Measurements from ENCODE around the gene GTF3C5. TPM values are rescaled to one million over a fixed set of nuclear protein-coding genes. Genes with fewer than 3 reads are reported as not detected.

GTF3C5 gene
- polyA plus RNA-seq, 1 experiment: 47.7 TPM

- ChIA-PET CTCF (interaction anchor here (0.6 to 25.9 kb wide), 17 partner anchors 10 to 158 kb away, joined by 3 to 505 read pairs (median 4); partner anchors contain the start of gene TSC1), POLR2A (no interaction called here)
- Histone ChIP-seq H3K27me3 (ENCODE audit: control insufficient read depth, insufficient read depth, low read length) (no peaks in the 10 kb centered on the region), H3K36me3 (ENCODE audit: control insufficient read depth, insufficient read depth, low read length) (peaks cover 50% of the 10 kb centered on the region), H3K4me3 (ENCODE audit: low read depth, low read length) (no peak overlapping the region)
- no peak for TF ChIP-seq CTCF (IDR thresholded peaks at IDR 0.05; ENCODE audit: insufficient read depth, low read depth, low read length)
- no peak for DNase-seq (ENCODE audit: low read depth)
Measured at GRCh38 chr9:133102190-133103021, 71.6 kb downstream of the GTF3C5 start.

- POLR2A ChIA-PET: no interaction called here
- no peak for DNase-seq (ENCODE audit: low read depth)
- peak; percentile 95 for TF ChIP-seq CTCF (IDR thresholded peaks at IDR 0.05; ENCODE audit: insufficient read depth, low read depth, low read length)
Measured at GRCh38 chr9:133103183-133103986, 72.6 kb downstream of the GTF3C5 start.

GRCh38 chr9:133103987-133104505 lies 73.2 kb downstream of the GTF3C5 start:
- Histone ChIP-seq H3K36me3 (ENCODE audit: control insufficient read depth, insufficient read depth, low read length) (peaks cover 49% of the 10 kb centered on the region), H3K4me3 (ENCODE audit: low read depth, low read length) (no peak overlapping the region), H3K27me3 (ENCODE audit: control insufficient read depth, insufficient read depth, low read length) (no peaks in the 10 kb centered on the region)
- CTCF ChIA-PET: interaction anchor here (0.9 to 25.9 kb wide), 11 partner anchors 11 to 270 kb away, joined by 3 to 505 read pairs (median 5); no protein-coding TSS in a partner anchor
- POLR2A ChIA-PET: no interaction called here
- no peak for TF ChIP-seq CTCF (IDR thresholded peaks at IDR 0.05; ENCODE audit: insufficient read depth, low read depth, low read length)
- DNase-seq (ENCODE audit: low read depth): no peak

More at GRCh38 chr9:133103183-133103986, 72.6 kb downstream of the GTF3C5 start:
- CTCF ChIA-PET: interaction anchor here (0.6 to 25.9 kb wide), 18 partner anchors 11 to 271 kb away, joined by 3 to 505 read pairs (median 4); partner anchors contain the start of gene TSC1
- no peak overlapping the region for H3K4me3 ChIP-seq (ENCODE audit: low read depth, low read length)
- H3K36me3 ChIP-seq (ENCODE audit: control insufficient read depth, insufficient read depth, low read length): peaks cover 53% of the 10 kb centered on the region
- no peaks in the 10 kb centered on the region for H3K27me3 ChIP-seq (ENCODE audit: control insufficient read depth, insufficient read depth, low read length)

GRCh38 chr9:133104718-133105460 lies 74.1 kb downstream of the GTF3C5 start:
- Histone ChIP-seq H3K36me3 (ENCODE audit: control insufficient read depth, insufficient read depth, low read length) (peaks cover 47% of the 10 kb centered on the region), H3K4me3 (ENCODE audit: low read depth, low read length) (no peak overlapping the region), H3K27me3 (ENCODE audit: control insufficient read depth, insufficient read depth, low read length) (no peaks in the 10 kb centered on the region)
- TF ChIP-seq CTCF (IDR thresholded peaks at IDR 0.05; ENCODE audit: insufficient read depth, low read depth, low read length): no peak
- ChIA-PET CTCF (interaction anchor here (1.3 to 25.9 kb wide), 4 partner anchors 10 to 43 kb away, joined by 6 to 505 read pairs (median 34); no protein-coding TSS in a partner anchor), POLR2A (no interaction called here)
- DNase-seq (ENCODE audit: low read depth): no peak

Measured in BJ (cell line).